ENCODE measurements around the gene NME7.

NME7 gene

GRCh38 chr1:169260478-169261151 is 107.0 kb downstream of the NME7 start:
- intact Hi-C loops (cut with micrococcal nuclease), result no loop called here
- Mint-ChIP-seq H3K9me3 (peaks cover 25% of the 10 kb centered on the region), H3K27me3 (no peaks in the 10 kb centered on the region), H3K36me3 (ENCODE audit: low read depth) (peaks cover 18% of the 10 kb centered on the region), H3K4me1 (ENCODE audit: low read depth) (peaks cover 9% of the 10 kb centered on the region), H3K4me3 (no peak overlapping the region), H3K27ac (peak overlapping the region; percentile 37)

- Mint-ChIP-seq H3K4me1 (ENCODE audit: low read depth) (peaks cover 9% of the 10 kb centered on the region), H3K27me3 (no peaks in the 10 kb centered on the region), H3K27ac (no peak overlapping the region), H3K4me3 (no peak overlapping the region), H3K9me3 (peaks cover 21% of the 10 kb centered on the region), H3K36me3 (ENCODE audit: low read depth) (peaks cover 18% of the 10 kb centered on the region)
- intact Hi-C loops (cut with micrococcal nuclease), result no loop called here
Observed at GRCh38 chr1:169259816-169260215, 107.8 kb downstream of the NME7 start.

- no peaks in the 10 kb centered on the region for H3K36me3 Mint-ChIP-seq (ENCODE audit: low read depth)
- H3K27me3 Mint-ChIP-seq, result no peaks in the 10 kb centered on the region
- no peak overlapping the region for H3K4me3 Mint-ChIP-seq
- no peaks in the 10 kb centered on the region for H3K9me3 Mint-ChIP-seq
- no peak overlapping the region for H3K27ac Mint-ChIP-seq
- H3K4me1 Mint-ChIP-seq (ENCODE audit: low read depth), result no peaks in the 10 kb centered on the region
- intact Hi-C loops (cut with micrococcal nuclease), result no loop called here
Observed at GRCh38 chr1:169250795-169251194, 116.8 kb downstream of the NME7 start.

GRCh38 chr1:169250022-169250421 is 117.6 kb downstream of the NME7 start:
- Mint-ChIP-seq H3K27me3 (no peaks in the 10 kb centered on the region), H3K4me1 (ENCODE audit: low read depth) (no peaks in the 10 kb centered on the region), H3K9me3 (no peaks in the 10 kb centered on the region), H3K36me3 (ENCODE audit: low read depth) (no peaks in the 10 kb centered on the region), H3K27ac (no peak overlapping the region), H3K4me3 (no peak overlapping the region)
- intact Hi-C loops (cut with micrococcal nuclease), result no loop called here

- intact Hi-C loops (cut with micrococcal nuclease), result no loop called here
- Mint-ChIP-seq H3K27ac (no peak overlapping the region), H3K9me3 (no peaks in the 10 kb centered on the region)
Observed at GRCh38 chr1:169249611-169250010, 118.0 kb downstream of the NME7 start.

GRCh38 chr1:169245706-169246105 is 121.9 kb downstream of the NME7 start:
- no peaks in the 10 kb centered on the region for H3K36me3 Mint-ChIP-seq (ENCODE audit: low read depth)
- H3K27me3 Mint-ChIP-seq, result no peaks in the 10 kb centered on the region
- H3K27ac Mint-ChIP-seq, result no peak overlapping the region
- H3K4me1 Mint-ChIP-seq (ENCODE audit: low read depth), result no peaks in the 10 kb centered on the region
- intact Hi-C loops (cut with micrococcal nuclease), result no loop called here
- H3K9me3 Mint-ChIP-seq, result no peaks in the 10 kb centered on the region
- H3K4me3 Mint-ChIP-seq, result no peak overlapping the region

More at GRCh38 chr1:169249611-169250010, 118.0 kb downstream of the NME7 start:
- no peaks in the 10 kb centered on the region for H3K27me3 Mint-ChIP-seq
- no peak overlapping the region for H3K4me3 Mint-ChIP-seq
- no peaks in the 10 kb centered on the region for H3K4me1 Mint-ChIP-seq (ENCODE audit: low read depth)
- H3K36me3 Mint-ChIP-seq (ENCODE audit: low read depth), result no peaks in the 10 kb centered on the region

- no peak overlapping the region for H3K4me3 Mint-ChIP-seq
- no peaks in the 10 kb centered on the region for H3K4me1 Mint-ChIP-seq (ENCODE audit: low read depth)
- no peaks in the 10 kb centered on the region for H3K36me3 Mint-ChIP-seq (ENCODE audit: low read depth)
- no peak overlapping the region for H3K27ac Mint-ChIP-seq
- intact Hi-C loops (cut with micrococcal nuclease), result no loop called here
- H3K27me3 Mint-ChIP-seq, result no peaks in the 10 kb centered on the region
- H3K9me3 Mint-ChIP-seq, result no peaks in the 10 kb centered on the region
Observed at GRCh38 chr1:169240449-169241232, 127.0 kb downstream of the NME7 start.

- Mint-ChIP-seq H3K4me1 (ENCODE audit: low read depth) (no peaks in the 10 kb centered on the region), H3K9me3 (no peaks in the 10 kb centered on the region), H3K4me3 (no peak overlapping the region), H3K27me3 (no peaks in the 10 kb centered on the region), H3K27ac (no peak overlapping the region), H3K36me3 (ENCODE audit: low read depth) (no peaks in the 10 kb centered on the region)
- intact Hi-C loops (cut with micrococcal nuclease), result no loop called here
Observed at GRCh38 chr1:169236880-169237279, 130.7 kb downstream of the NME7 start.

GRCh38 chr1:169236143-169236542 is 131.5 kb downstream of the NME7 start:
- Mint-ChIP-seq H3K4me3 (no peak overlapping the region), H3K36me3 (ENCODE audit: low read depth) (no peaks in the 10 kb centered on the region), H3K4me1 (ENCODE audit: low read depth) (no peaks in the 10 kb centered on the region), H3K27ac (no peak overlapping the region), H3K9me3 (no peaks in the 10 kb centered on the region), H3K27me3 (no peaks in the 10 kb centered on the region)
- intact Hi-C loops (cut with micrococcal nuclease), result no loop called here

GRCh38 chr1:169235568-169235967 is 132.0 kb downstream of the NME7 start:
- no peaks in the 10 kb centered on the region for H3K36me3 Mint-ChIP-seq (ENCODE audit: low read depth)
- no peaks in the 10 kb centered on the region for H3K9me3 Mint-ChIP-seq
- no peak overlapping the region for H3K27ac Mint-ChIP-seq
- H3K4me3 Mint-ChIP-seq, result no peak overlapping the region
- H3K27me3 Mint-ChIP-seq, result no peaks in the 10 kb centered on the region
- no peaks in the 10 kb centered on the region for H3K4me1 Mint-ChIP-seq (ENCODE audit: low read depth)
- intact Hi-C loops (cut with micrococcal nuclease), result no loop called here

- Mint-ChIP-seq H3K9me3 (no peaks in the 10 kb centered on the region), H3K36me3 (ENCODE audit: low read depth) (no peaks in the 10 kb centered on the region), H3K27me3 (no peaks in the 10 kb centered on the region), H3K4me3 (no peak overlapping the region), H3K4me1 (ENCODE audit: low read depth) (no peaks in the 10 kb centered on the region), H3K27ac (no peak overlapping the region)
- intact Hi-C loops (cut with micrococcal nuclease), result no loop called here
Observed at GRCh38 chr1:169234780-169235179, 132.8 kb downstream of the NME7 start.

- peaks cover 9% of the 10 kb centered on the region for H3K4me1 Mint-ChIP-seq (ENCODE audit: low read depth)
- no peaks in the 10 kb centered on the region for H3K9me3 Mint-ChIP-seq
- no peak overlapping the region for H3K27ac Mint-ChIP-seq
- H3K4me3 Mint-ChIP-seq, result no peak overlapping the region
- H3K36me3 Mint-ChIP-seq (ENCODE audit: low read depth), result no peaks in the 10 kb centered on the region
- intact Hi-C loops (cut with micrococcal nuclease), result loop anchor here (10.0 kb wide), 1 partner anchor 117 kb away; no protein-coding TSS in a partner anchor
- no peaks in the 10 kb centered on the region for H3K27me3 Mint-ChIP-seq
Observed at GRCh38 chr1:169217636-169218035, 150.0 kb downstream of the NME7 start.

- Mint-ChIP-seq H3K9me3 (no peaks in the 10 kb centered on the region), H3K4me1 (ENCODE audit: low read depth) (peaks cover 9% of the 10 kb centered on the region), H3K27ac (no peak overlapping the region), H3K36me3 (ENCODE audit: low read depth) (no peaks in the 10 kb centered on the region), H3K4me3 (no peak overlapping the region), H3K27me3 (no peaks in the 10 kb centered on the region)
- intact Hi-C loops (cut with micrococcal nuclease), result loop anchor here (10.0 kb wide), 1 partner anchor 120 kb away; no protein-coding TSS in a partner anchor
Observed at GRCh38 chr1:169214598-169214997, 153.0 kb downstream of the NME7 start.

- intact Hi-C loops (cut with micrococcal nuclease), result loop anchor here (10.0 kb wide), 1 partner anchor 123 kb away; no protein-coding TSS in a partner anchor
- no peaks in the 10 kb centered on the region for H3K27me3 Mint-ChIP-seq
- H3K4me3 Mint-ChIP-seq, result no peak overlapping the region
- H3K27ac Mint-ChIP-seq, result no peak overlapping the region
- no peaks in the 10 kb centered on the region for H3K9me3 Mint-ChIP-seq
- H3K4me1 Mint-ChIP-seq (ENCODE audit: low read depth), result no peaks in the 10 kb centered on the region
- H3K36me3 Mint-ChIP-seq (ENCODE audit: low read depth), result no peaks in the 10 kb centered on the region
Observed at GRCh38 chr1:169212088-169212487, 155.5 kb downstream of the NME7 start.

Measured in dendritic cell treated with granulocyte-macrophage colony-stimulating factor and Interleukin-4, amounts not matched to agents 40 ng/mL and 50 ng/mL, for 4 days (primary cell).